ENCODE data around the gene DUSP21.

DUSP21 gene

DNA sequence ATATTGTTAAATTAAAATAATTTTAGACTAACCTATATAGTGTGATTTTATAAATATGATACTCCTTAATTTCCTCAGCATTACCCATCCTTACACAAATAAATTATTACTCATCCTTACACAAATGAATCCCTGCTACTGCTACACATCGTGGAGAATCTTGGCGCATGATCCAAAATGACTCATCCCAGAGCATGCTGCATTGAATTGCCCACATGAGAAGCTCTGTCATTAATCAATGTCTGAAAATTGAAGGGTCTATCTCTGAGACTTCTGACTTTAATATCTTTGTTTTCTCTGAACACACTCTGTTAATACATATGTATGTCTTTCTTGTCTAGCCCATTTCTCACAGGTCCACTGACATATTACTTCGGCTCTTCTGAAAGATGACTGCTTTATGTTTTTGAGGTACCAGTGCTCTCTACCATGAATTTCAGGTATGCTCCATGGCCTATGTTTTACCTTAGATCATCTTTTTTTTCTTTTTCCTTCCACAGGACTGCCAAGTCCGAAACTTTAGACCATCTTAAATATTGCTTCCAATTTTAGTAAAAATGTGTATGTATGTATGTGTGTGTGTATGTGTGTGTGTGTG, 15.7 kb upstream of the DUSP21 start:
- Histone ChIP-seq H3K27ac (ENCODE audit: low read length) (no peak overlapping the region), H2AFZ (ENCODE audit: low read depth, low read length) (no peak overlapping the region), H3K4me3 (ENCODE audit: low read depth in 1 of 2, low read length in 2 of 2) (no peak overlapping the region), H4K20me1 (ENCODE audit: insufficient read depth, low read length) (no peaks in the 10 kb centered on the region), H3K27me3 (ENCODE audit: insufficient read depth, low read length, poor library complexity) (no peaks in the 10 kb centered on the region), H3K9ac (ENCODE audit: low read depth, low read length) (no peak overlapping the region), H3K9me3 (ENCODE audit: insufficient read depth, low read length, severe bottlenecking) (no peaks in the 10 kb centered on the region), H3K4me2 (ENCODE audit: insufficient read depth, low read length) (no peak overlapping the region), H3K79me2 (ENCODE audit: insufficient read depth, low read length) (no peaks in the 10 kb centered on the region), H3K4me1 (ENCODE audit: insufficient read depth, low read length) (no peaks in the 10 kb centered on the region), H3K36me3 (ENCODE audit: insufficient read depth, low read length) (no peaks in the 10 kb centered on the region)
- TF ChIP-seq EZH2 (IDR thresholded peaks at IDR 0.05; ENCODE audit: borderline replicate concordance, low read depth, low read length, severe bottlenecking): no peak
- TF ChIP-seq, protein P1, sequence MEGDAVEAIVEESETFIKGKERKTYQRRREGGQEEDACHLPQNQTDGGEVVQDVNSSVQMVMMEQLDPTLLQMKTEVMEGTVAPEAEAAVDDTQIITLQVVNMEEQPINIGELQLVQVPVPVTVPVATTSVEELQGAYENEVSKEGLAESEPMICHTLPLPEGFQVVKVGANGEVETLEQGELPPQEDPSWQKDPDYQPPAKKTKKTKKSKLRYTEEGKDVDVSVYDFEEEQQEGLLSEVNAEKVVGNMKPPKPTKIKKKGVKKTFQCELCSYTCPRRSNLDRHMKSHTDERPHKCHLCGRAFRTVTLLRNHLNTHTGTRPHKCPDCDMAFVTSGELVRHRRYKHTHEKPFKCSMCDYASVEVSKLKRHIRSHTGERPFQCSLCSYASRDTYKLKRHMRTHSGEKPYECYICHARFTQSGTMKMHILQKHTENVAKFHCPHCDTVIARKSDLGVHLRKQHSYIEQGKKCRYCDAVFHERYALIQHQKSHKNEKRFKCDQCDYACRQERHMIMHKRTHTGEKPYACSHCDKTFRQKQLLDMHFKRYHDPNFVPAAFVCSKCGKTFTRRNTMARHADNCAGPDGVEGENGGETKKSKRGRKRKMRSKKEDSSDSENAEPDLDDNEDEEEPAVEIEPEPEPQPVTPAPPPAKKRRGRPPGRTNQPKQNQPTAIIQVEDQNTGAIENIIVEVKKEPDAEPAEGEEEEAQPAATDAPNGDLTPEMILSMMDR (IDR thresholded peaks at IDR 0.05; ENCODE audit: borderline replicate concordance, extremely low read depth, low read length, poor library complexity, severe bottlenecking): no peak
- DNase-seq (no peak), ATAC-seq (ENCODE audit: insufficient read depth, low read depth) (no peak)

DNA sequence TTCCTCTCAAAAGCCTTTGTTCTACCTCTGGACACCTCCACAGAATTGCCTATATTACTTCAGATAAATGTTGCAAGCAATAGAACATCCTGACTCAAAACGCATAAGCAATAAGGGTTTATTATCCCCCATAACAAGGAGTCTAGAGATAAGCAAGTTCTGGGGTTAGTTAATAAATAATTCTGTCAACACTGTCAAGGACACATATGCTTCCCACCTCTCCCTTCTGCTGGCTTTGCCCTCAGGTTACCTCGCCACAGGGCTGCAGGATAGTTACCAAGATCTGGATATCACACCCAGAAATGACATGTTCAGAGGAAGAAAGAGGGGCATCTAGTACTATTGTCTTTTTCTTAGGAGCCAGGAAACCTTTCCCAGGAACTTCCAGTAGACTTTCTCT, 14.0 kb upstream of the DUSP21 start:
- Histone ChIP-seq H3K9ac (ENCODE audit: low read depth, low read length) (no peak overlapping the region), H3K27me3 (ENCODE audit: insufficient read depth, low read length, poor library complexity) (no peaks in the 10 kb centered on the region), H3K9me3 (ENCODE audit: insufficient read depth, low read length, severe bottlenecking) (no peaks in the 10 kb centered on the region), H3K4me1 (ENCODE audit: insufficient read depth, low read length) (no peaks in the 10 kb centered on the region), H3K4me2 (ENCODE audit: insufficient read depth, low read length) (no peak overlapping the region), H3K79me2 (ENCODE audit: insufficient read depth, low read length) (no peaks in the 10 kb centered on the region), H4K20me1 (ENCODE audit: insufficient read depth, low read length) (no peaks in the 10 kb centered on the region), H2AFZ (ENCODE audit: low read depth, low read length) (no peak overlapping the region), H3K27ac (ENCODE audit: low read length) (no peak overlapping the region), H3K36me3 (ENCODE audit: insufficient read depth, low read length) (no peaks in the 10 kb centered on the region), H3K4me3 (ENCODE audit: low read depth in 1 of 2, low read length in 2 of 2) (no peak overlapping the region)
- no peak for TF ChIP-seq EZH2 (IDR thresholded peaks at IDR 0.05; ENCODE audit: borderline replicate concordance, low read depth, low read length, severe bottlenecking)
- TF ChIP-seq, protein P1 (IDR thresholded peaks at IDR 0.05; ENCODE audit: borderline replicate concordance, extremely low read depth, low read length, poor library complexity, severe bottlenecking): no peak
- no peak for DNase-seq
- ATAC-seq (ENCODE audit: insufficient read depth, low read depth): no peak

DNA sequence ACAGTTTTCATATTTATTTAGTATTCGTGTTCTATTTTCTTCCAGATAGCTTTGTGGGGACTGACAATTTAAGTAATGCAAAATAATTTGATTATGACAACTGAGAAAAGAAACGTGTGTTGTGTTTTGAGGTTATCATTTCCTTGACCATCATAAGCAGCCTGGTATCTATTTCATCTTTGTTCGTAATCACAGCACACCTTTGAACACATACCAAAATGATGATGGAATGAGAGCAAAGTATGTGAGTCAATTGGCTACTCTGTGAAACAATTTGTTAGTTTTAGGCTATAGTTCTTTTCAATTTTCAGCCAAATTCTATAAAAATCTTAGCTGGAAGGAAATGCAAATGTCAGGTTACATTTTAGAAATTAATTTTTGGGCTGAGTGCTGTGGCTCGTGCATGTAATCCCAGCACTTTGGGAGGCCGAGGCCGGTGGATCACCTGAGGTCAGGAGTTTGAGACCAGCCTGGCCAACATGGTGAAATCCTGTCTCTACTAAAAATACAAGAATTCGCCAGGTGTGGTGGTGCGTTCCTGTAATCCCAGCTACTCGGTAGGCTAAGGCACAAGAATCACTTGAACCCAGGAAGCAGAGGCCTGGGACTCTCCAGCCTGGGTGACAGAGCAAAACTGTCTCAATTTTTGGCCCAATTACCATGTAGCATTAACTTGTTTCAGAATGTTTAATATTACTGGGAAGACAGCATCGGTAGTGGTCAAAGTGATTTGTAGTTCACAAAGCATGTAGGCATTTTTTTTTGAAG, 1.1 kb upstream of the DUSP21 start:
- no peak overlapping the region for H3K4me2 ChIP-seq (ENCODE audit: insufficient read depth, low read length)
- DNase-seq: no peak

More for the DNA sequence above, 1.1 kb upstream of the DUSP21 start:
- ATAC-seq (ENCODE audit: insufficient read depth, low read depth): no peak
- no peaks in the 10 kb centered on the region for H3K79me2 ChIP-seq (ENCODE audit: insufficient read depth, low read length)
- H3K36me3 ChIP-seq (ENCODE audit: insufficient read depth, low read length): no peaks in the 10 kb centered on the region
- TF ChIP-seq, protein P1 (IDR thresholded peaks at IDR 0.05; ENCODE audit: borderline replicate concordance, extremely low read depth, low read length, poor library complexity, severe bottlenecking): no peak
- TF ChIP-seq EZH2 (IDR thresholded peaks at IDR 0.05; ENCODE audit: borderline replicate concordance, low read depth, low read length, severe bottlenecking): no peak
- H3K9ac ChIP-seq (ENCODE audit: low read depth, low read length): no peak overlapping the region
- H3K27me3 ChIP-seq (ENCODE audit: insufficient read depth, low read length, poor library complexity): no peaks in the 10 kb centered on the region
- H3K27ac ChIP-seq (ENCODE audit: low read length): no peak overlapping the region
- H3K4me3 ChIP-seq (ENCODE audit: low read depth in 1 of 2, low read length in 2 of 2): no peak overlapping the region
- no peaks in the 10 kb centered on the region for H4K20me1 ChIP-seq (ENCODE audit: insufficient read depth, low read length)
- no peaks in the 10 kb centered on the region for H3K4me1 ChIP-seq (ENCODE audit: insufficient read depth, low read length)
- H3K9me3 ChIP-seq (ENCODE audit: insufficient read depth, low read length, severe bottlenecking): no peaks in the 10 kb centered on the region
- H2AFZ ChIP-seq (ENCODE audit: low read depth, low read length): no peak overlapping the region

Measured in DND-41 (cell line).